ENCODE results near the gene DEXI.

DEXI gene

GRCh38 chr16:10964891-10965326, 22.6 kb upstream of the DEXI start:
- H3K4me3 ChIP-seq (ENCODE audit: low read depth, low read length): no peak overlapping the region; the same call in 1 of the 2 replicates
- no peak for DNase-seq (ENCODE audit: low read depth)
- no peak for TF ChIP-seq CTCF (IDR thresholded peaks at IDR 0.05; ENCODE audit: low read depth, low read length, missing control alignments)

- no peak for DNase-seq (ENCODE audit: low read depth)
- peak; percentile 98 for TF ChIP-seq CTCF (IDR thresholded peaks at IDR 0.05; ENCODE audit: low read depth, low read length, missing control alignments)
- no peak overlapping the region for H3K4me3 ChIP-seq (ENCODE audit: low read depth, low read length)
These were observed 22.0 kb upstream of the DEXI start for GRCh38 chr16:10964039-10964890.

GRCh38 chr16:10961231-10961630, 19.0 kb upstream of the DEXI start:
- TF ChIP-seq CTCF (IDR thresholded peaks at IDR 0.05; ENCODE audit: low read depth, low read length, missing control alignments): no peak
- no peak for DNase-seq (ENCODE audit: low read depth)
- H3K4me3 ChIP-seq (ENCODE audit: low read depth, low read length): no peak overlapping the region

GRCh38 chr16:10959161-10959560, 16.9 kb upstream of the DEXI start:
- no peak overlapping the region for H3K4me3 ChIP-seq (ENCODE audit: low read depth, low read length)
- DNase-seq (ENCODE audit: low read depth): no peak
- TF ChIP-seq CTCF (IDR thresholded peaks at IDR 0.05; ENCODE audit: low read depth, low read length, missing control alignments): no peak

GRCh38 chr16:10957771-10958482, 15.7 kb upstream of the DEXI start:
- TF ChIP-seq CTCF (IDR thresholded peaks at IDR 0.05; ENCODE audit: low read depth, low read length, missing control alignments): no peak
- no peak overlapping the region for H3K4me3 ChIP-seq (ENCODE audit: low read depth, low read length)
- DNase-seq (ENCODE audit: low read depth): no peak

- H3K4me3 ChIP-seq (ENCODE audit: low read depth, low read length): no peak overlapping the region
- DNase-seq (ENCODE audit: low read depth): no peak
- no peak for TF ChIP-seq CTCF (IDR thresholded peaks at IDR 0.05; ENCODE audit: low read depth, low read length, missing control alignments)
These were observed 12.6 kb upstream of the DEXI start for GRCh38 chr16:10954903-10955302.
